Dermis lymphatic vessel endothelial cell (primary cell): ENCODE results near the gene SLC66A1. TPM values are rescaled to one million over a fixed set of nuclear protein-coding genes. Genes with fewer than 3 reads are reported as not detected.

Experiments
- total RNA-seq: library from RNA; depleted of rRNA; stranded (reverse); fragments of >200 nt; gene quantifications from 2 replicates; pipeline ENCODE4 v1.2.1, GENCODE V29; 2014

Gene SLC66A1, protein sequence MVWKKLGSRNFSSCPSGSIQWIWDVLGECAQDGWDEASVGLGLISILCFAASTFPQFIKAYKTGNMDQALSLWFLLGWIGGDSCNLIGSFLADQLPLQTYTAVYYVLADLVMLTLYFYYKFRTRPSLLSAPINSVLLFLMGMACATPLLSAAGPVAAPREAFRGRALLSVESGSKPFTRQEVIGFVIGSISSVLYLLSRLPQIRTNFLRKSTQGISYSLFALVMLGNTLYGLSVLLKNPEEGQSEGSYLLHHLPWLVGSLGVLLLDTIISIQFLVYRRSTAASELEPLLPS
- total RNA-seq = 11.2 and 11.5 TPM in 2 replicates

GRCh38 chr1:19311931-19312781 is at the start of gene SLC66A1, which contains the start of gene AKR7A2:
SLC66A1 (plus strand) TSS chr1:19312326; CDS start chr1:19317678, 5,352 bp downstream.
AKR7A2 (minus strand) TSS chr1:19312144; CDS start chr1:19312124, 20 bp downstream.

GRCh38 chr1:19288324-19289241 is 23.5 kb upstream of the SLC66A1 start, which contains the start of gene AKR7A3:
AKR7A3 (minus strand) TSS chr1:19288770; CDS start chr1:19288709, 61 bp downstream.

Other genes starting within 250 kb of the SLC66A1 start
- 83.4 and 86.1 TPM in 2 replicates for gene UBR4, start 102.1 kb upstream of the SLC66A1 start, total RNA-seq
- 29.5 and 31.5 TPM in 2 replicates for gene EMC1, start 60.8 kb upstream of the SLC66A1 start, total RNA-seq
- gene MRTO4, start 60.5 kb upstream of the SLC66A1 start, total RNA-seq = 13.4 and 19.0 TPM in 2 replicates
- gene AKR7A3, start 23.6 kb upstream of the SLC66A1 start, total RNA-seq = 0.09 and 0.11 TPM in 2 replicates
- gene AKR7A2, start 182 bp upstream of the SLC66A1 start, total RNA-seq = 49.8 and 49.9 TPM in 2 replicates
- gene CAPZB, start 173.2 kb downstream of the SLC66A1 start, total RNA-seq = 192 and 194 TPM in 2 replicates